Gastrocnemius medialis (tissue), 4 donors: ENCODE data around the gene PTPRN2.

ENCODE experiments used
- CTCF ChIP-seq, 5 experiments: fragments of 450-650 bp in 3 of 5; fragments of 200-600 bp in 2 of 5; sonication (generic) in 2 of 5; IDR thresholded peaks in 4 of 5; conservative IDR thresholded peaks in 1 of 5; 1 replicate in 4 of 5; 2 replicates in 1 of 5; pipeline ENCODE4 v1.5.1; 2016 to 2019; ENCODE audit warnings: antibody characterized with exemption in 5 of 5, mild to moderate bottlenecking in 3 of 5, moderate library complexity in 3 of 5
- POLR2A ChIP-seq, 2 donors: fragments of 450-650 bp; IDR thresholded peaks; one replicate each; pipeline ENCODE4 v1.6.1; 2017; ENCODE audit warnings: antibody characterized with exemption in 2 of 2, mild to moderate bottlenecking in 2 of 2, moderate library complexity in 2 of 2

- TF ChIP-seq CTCF (IDR thresholded peaks at IDR 0.05 in 4 of 5, conservative IDR thresholded peaks at IDR 0.05 in 1 of 5) (no peak), POLR2A (IDR thresholded peaks at IDR 0.05) (no peak)
Measured at GRCh38 chr7:157699357-157700013, 888.1 kb downstream of the PTPRN2 start.
